ENCODE data around the gene ALDH1L1.

ALDH1L1 gene

DNA sequence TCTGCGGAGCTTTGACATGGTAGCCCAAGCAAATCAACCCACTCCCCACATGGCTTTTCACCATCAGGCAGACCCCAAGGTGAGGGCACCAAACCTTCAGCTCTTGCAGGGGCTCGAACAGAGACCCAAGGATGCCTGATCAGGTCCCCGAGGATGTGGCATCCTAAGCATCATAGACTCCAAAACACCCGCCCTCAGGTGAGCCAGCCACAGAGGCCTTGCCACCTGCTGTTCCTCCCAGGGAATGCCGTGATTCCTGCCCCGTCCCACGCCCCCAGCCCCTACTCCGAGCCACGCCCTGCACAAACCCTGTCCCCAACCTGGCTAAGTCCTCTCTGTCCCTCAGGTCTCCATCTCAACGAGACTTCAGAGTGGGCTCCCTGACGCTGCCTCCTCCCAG lies 61.8 kb downstream of the ALDH1L1 start:
- TF ChIP-seq GATA3 (IDR thresholded peaks at IDR 0.05; ENCODE audit: low read depth, low read length) (no peak), GATA2 (IDR thresholded peaks at IDR 0.05; ENCODE audit: low read depth, low read length) (no peak)

DNA sequence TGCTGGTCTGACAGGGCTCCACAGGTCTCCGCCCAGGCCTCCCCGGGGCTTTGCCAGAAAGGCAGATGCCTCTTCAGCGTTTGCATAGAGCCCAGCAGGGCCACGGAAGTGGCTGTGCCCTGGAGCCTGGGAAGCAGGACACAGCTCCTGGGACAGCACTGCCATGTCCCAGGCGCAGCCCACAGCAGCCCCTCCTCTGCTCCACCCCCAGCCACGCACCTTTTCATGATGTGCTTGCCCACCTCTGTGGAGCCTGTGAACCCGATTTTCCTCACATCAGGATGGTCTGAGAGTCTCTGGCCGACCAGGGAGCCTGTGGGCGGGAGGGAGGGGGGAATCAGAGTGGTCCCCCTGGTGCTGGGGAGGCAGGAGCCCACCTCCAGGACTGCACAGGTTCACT lies 62.6 kb downstream of the ALDH1L1 start:
- no peak for TF ChIP-seq GATA2 (IDR thresholded peaks at IDR 0.05; ENCODE audit: low read depth, low read length)
- no peak for TF ChIP-seq GATA3 (IDR thresholded peaks at IDR 0.05; ENCODE audit: low read depth, low read length)

DNA sequence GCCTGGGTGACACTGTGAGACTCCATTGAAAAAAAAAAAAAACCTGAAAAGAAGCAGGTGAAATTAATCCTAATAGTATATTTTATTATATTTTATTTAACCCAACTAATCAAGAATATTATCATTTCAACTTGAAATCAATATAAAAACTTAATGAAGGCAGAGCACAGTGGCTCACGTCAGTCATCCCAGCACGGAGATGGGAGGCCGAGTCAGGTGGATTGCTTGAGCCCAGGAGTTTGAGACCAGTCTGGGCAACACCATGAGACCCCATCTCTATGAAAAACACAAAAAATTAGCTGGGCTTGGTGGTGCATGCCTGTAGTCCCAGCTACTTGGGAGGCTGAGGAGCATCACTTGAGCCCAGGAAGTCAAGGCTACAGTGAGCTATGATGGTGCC lies 63.2 kb downstream of the ALDH1L1 start:
- TF ChIP-seq GATA2 (IDR thresholded peaks at IDR 0.05; ENCODE audit: low read depth, low read length) (no peak), GATA3 (IDR thresholded peaks at IDR 0.05; ENCODE audit: low read depth, low read length) (no peak)

DNA sequence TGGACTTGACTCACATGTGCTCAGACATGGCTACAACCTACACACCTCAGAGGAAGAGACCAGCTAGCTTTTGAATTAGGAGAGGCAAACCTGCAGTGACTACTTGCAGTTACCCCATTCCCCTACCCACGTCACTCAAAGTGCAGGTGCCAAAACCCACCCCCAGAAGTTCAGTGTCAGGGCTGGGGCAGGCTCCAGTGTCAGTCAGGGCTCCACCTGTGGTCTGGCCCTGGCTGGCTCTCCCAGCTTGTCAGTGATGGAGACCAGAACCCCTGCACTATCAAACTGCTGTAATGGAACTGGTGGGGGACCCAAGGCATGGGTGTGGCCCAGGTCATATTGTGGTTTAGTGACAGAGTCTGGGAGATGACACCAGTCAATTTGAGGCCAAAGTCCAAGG lies 63.9 kb downstream of the ALDH1L1 start:
- TF ChIP-seq GATA2 (IDR thresholded peaks at IDR 0.05; ENCODE audit: low read depth, low read length) (no peak), GATA3 (IDR thresholded peaks at IDR 0.05; ENCODE audit: low read depth, low read length) (no peak)

DNA sequence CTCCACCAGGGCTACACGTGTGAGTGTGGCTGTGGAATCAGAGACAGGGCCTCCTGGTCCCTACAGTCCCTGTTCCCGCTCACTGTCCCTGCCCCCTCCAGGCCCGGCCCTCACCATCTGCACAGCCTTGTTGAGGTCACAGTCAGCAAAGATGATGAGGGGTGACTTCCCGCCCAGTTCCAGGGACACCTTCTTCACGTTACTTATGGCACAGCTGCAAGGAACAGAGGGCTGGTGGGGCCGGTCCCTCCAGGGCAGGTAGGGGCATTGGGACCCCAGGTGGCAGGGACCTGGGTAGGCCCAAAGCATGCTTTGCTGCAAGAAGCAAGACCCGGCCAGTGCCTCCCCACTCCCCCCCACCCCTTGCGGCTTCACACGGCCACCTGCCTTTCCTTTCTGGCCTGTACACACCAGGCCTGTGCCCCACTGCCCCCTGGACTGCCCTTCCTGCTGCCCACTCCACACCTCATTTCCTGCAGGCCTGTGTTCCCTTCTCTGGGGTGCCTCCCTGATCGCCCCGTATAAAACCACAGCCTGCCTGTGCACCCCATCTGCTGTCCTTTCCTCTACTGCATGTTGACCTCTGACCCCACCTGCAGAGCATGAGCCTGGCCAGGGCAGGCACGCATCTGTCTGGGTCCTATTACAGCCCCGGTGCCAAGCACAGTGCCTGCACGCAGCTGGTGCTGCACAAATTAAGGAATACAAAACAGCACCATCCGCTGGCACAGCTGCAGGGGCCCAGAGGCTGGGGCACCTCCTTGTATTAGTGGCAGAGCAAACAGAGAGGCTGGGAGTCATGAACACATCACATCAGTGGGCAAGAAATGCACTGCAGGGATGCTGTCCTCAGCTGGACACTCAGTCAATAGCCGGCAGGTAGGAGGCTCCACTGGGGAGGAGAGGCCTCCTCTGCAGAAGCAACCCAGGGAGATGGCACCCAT lies 65.7 kb downstream of the ALDH1L1 start:
- TF ChIP-seq GATA2 (IDR thresholded peaks at IDR 0.05; ENCODE audit: low read depth, low read length) (no peak), GATA3 (IDR thresholded peaks at IDR 0.05; ENCODE audit: low read depth, low read length) (no peak)

DNA sequence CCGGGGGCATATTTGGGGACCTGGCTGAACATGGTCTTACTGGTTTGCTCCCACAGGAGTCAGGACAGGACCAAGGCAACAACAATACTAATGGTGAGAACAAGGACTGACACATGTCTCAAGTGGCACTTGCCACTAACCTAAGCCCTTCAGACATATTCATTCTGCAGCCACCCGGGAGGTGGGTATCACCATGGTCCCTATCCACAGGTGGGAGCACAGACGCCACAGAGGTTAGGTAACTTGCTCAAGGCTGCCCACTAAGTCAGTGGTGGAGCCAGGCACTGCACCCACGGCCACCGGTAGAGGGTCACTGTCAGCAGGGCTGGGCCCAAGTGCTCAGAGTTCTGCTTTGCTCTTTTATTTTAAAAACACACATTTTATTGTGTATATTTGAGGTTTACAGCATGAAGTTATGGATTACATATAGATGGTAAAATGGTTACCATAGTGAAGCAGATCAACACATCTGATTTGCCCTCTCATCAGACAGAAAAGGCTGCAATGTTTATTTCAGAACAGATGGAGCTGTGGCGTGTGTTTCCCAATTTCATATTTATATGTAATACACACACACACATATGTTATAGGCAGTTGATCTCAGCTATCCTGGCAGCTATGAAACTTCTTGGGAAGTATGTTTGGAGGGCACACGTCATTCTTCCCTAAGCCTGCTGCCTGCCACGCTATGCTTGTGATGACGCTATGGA lies 66.5 kb downstream of the ALDH1L1 start:
- TF ChIP-seq GATA2 (IDR thresholded peaks at IDR 0.05; ENCODE audit: low read depth, low read length) (no peak), GATA3 (IDR thresholded peaks at IDR 0.05; ENCODE audit: low read depth, low read length) (no peak)

DNA sequence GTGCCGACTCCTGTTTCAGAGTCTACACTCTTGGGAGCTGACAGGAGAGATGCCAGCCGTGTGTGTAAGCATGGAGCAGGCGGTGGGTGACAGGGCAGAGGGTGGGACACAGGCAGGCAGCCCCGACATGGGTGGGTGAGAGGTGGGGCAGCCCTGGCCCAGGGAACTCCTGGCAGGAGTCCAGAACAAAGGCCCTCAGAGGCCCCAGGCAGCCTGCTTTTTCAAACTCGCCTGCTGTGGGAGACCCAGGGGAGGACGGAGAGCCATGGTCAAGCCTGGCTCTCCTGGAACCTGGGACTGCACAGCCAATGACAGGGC lies 67.2 kb downstream of the ALDH1L1 start:
- TF ChIP-seq GATA3 (IDR thresholded peaks at IDR 0.05; ENCODE audit: low read depth, low read length) = no peak
- TF ChIP-seq GATA2 (IDR thresholded peaks at IDR 0.05; ENCODE audit: low read depth, low read length) = no peak

DNA sequence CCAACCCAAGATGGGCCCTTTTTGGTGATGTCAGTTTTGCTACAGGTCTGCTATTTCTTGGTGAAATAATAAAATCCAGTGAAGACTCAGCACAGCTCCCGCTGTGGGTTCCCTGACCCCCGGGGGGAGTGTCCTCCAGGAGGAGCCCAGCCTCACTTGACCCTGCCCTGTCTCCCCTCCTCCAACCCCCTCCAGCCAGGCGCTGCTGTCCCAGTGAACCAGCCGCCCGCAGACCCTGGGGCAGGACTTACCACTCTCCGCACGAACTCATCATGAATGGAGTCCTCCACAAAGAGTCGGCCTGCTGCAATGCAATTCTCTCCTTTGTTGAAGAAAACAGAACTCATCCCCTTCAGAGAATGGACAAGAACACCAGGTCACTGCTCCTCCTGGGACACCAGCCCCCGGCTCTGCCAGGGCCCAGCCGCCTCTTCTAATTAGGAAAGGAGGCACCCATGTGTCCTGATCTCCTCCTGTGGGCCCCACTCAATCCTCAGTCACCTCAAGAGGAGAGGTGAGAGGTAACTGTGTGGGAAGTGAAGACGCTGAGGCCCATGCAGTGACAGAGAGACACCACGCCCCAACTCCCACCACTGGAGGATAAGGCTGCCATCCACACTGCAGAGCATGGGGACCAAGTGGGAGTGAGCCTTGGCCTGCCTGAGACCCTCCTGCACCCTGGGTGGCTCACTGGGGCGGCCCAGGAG lies 67.7 kb downstream of the ALDH1L1 start:
- TF ChIP-seq GATA3 (IDR thresholded peaks at IDR 0.05; ENCODE audit: low read depth, low read length) (no peak), GATA2 (IDR thresholded peaks at IDR 0.05; ENCODE audit: low read depth, low read length) (no peak)

DNA sequence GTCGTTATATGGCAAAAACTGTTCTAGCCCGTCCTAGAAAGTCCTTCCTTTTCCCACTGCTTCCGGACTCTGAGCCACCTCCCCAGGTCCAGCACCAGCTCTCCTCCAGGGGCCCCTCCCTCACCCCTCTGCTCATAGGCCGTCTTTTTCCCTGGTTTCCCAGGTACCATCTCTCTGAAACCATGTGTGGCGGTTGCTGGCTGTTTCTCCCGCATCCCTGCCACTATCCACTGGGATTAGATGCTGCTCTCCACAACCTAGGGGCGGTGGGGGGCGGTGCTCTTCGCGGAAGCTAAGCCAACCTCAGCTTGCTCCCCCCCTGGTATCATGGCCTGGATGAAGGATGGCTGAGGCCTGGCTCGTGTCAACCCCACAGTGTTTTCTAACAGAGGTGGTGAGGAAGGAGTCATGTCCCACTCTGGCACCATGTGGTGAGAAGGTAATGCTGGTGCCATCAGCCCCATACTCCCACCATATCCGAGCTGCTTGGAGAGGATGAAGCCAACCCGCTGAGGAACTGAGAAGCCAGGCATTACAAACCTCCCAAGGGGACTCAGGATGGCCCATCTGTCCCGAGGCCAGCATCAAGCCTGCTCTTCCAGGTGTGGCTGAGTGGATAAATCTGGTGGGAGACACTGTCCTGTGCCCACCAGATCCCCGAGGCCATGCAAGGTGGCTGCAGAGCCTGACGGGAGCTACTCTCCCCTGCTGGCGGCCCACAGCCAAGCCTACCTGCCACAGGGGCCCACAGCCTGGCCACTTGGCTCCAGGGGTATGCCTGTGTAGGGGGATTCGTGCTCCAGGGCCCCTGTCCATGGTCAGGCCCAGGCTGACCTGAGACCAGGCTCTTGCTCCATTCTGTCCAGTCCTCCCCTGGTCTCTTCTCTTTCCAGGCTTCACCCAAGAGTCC lies 68.6 kb downstream of the ALDH1L1 start:
- TF ChIP-seq GATA3 (IDR thresholded peaks at IDR 0.05; ENCODE audit: low read depth, low read length) (no peak), GATA2 (IDR thresholded peaks at IDR 0.05; ENCODE audit: low read depth, low read length) (no peak)

DNA sequence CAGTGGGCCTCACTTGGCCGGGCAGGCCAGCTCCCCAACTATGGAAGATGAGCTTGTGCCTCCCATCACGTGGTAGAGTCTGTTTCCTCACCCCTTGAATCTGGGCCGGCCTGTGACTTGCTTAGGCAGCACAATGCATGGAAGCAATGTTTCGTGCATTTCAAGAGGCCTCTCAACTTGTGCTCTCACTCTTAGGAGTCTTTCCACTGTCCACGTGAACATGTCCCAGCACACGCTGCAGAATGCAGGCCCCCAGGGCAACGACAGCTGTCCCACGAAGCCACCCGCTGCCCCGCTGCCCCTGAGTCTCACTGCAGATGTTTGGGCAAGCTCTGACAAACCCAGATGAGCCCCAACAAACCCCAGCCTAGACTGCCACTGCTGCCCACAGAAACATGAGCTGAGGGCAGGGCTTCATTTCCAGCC lies 69.2 kb downstream of the ALDH1L1 start:
- TF ChIP-seq GATA3 (IDR thresholded peaks at IDR 0.05; ENCODE audit: low read depth, low read length) (no peak), GATA2 (IDR thresholded peaks at IDR 0.05; ENCODE audit: low read depth, low read length) (no peak)

DNA sequence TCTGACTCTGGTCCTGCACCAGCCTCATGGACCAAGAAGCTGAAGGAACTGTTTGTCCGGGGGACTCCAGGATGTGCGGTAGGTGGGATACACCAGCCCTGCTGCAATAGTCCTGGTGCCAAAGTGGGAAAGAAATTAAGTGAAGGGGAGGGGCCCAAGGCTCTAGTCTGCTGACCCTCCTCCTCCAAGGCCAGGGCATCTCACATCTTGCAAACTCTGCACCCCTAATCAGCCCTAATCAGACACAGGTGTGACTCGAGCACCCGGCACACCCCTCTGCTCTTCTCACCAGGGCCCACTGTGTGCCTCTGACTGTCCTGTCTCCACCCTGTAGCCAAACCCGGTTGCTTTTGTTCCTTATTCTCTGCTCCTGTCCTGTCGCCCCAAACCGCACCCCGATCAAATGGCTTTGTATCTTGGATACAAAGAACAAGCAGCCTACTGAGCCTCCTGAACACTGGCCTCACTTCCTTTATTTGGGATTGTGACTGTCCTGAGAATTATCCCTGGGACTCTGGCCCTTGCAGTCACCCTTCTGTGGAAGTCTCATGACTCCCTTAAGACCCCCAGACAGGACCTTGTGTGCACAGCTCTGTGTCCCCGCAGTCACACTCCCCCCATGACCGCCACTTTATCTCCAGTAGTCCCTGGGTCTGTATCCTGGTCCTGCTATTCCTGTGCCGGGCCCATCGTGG lies 69.8 kb downstream of the ALDH1L1 start:
- TF ChIP-seq GATA3 (IDR thresholded peaks at IDR 0.05; ENCODE audit: low read depth, low read length) (no peak), GATA2 (IDR thresholded peaks at IDR 0.05; ENCODE audit: low read depth, low read length) (no peak)

DNA sequence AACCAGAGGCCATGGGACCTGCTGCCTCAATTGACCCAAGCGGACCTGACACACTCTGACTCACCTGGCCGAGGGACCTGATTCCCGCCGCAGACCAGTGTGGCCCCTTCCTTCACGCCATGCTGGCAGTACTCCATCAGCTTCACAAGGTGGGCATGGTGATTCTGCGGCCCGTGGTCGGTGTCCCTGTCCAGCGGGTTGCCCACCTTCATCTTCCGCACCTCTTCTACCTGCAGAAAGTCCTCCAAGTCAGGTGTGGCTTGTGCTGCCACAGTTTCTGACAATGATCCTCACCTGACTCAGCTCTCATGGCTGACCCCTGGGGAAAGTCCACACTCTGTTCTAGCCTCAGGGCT lies 70.5 kb downstream of the ALDH1L1 start:
- TF ChIP-seq GATA2 (IDR thresholded peaks at IDR 0.05; ENCODE audit: low read depth, low read length) (no peak), GATA3 (IDR thresholded peaks at IDR 0.05; ENCODE audit: low read depth, low read length) (no peak)
